Uterus (tissue), 4 donors: Measurements from ENCODE around the gene ZEB1. TPM values are rescaled to one million over a fixed set of nuclear protein-coding genes. Genes with fewer than 3 reads are reported as not detected.
A peak's percentile ranks its signal among the peaks of the same experiment; 100 is the strongest.

Source experiments
- DNase-seq, 2 donors: peaks; one replicate each; pipeline ENCODE4 v3.0.0-alpha.2; 2019 to 2020
- H3K27ac ChIP-seq, 2 donors: fragments of 200-600 bp; sonication (generic); 1 replicate in 1 of 2; 2 replicates in 1 of 2; pipeline ENCODE4 v1.5.1; 2016 to 2018
- H3K27me3 ChIP-seq, 2 donors: fragments of 200-600 bp; sonication (generic); one replicate each; pipeline ENCODE4 v1.5.1; 2018 to 2019; ENCODE audit warnings: control low read depth in 1 of 2
- H3K36me3 ChIP-seq, 2 donors: fragments of 200-600 bp; sonication (generic); one replicate each; pipeline ENCODE4 v1.5.1; 2019; ENCODE audit warnings: control low read depth in 1 of 2
- H3K4me1 ChIP-seq, 2 donors: fragments of 200-600 bp; sonication (generic); one replicate each; pipeline ENCODE4 v1.5.1; 2018 to 2019; ENCODE audit warnings: control low read depth in 1 of 2
- H3K4me3 ChIP-seq, 2 donors: fragments of 200-600 bp; sonication (generic); 1 replicate in 1 of 2; 2 replicates in 1 of 2; pipeline ENCODE4 v1.5.1; 2018 to 2019; ENCODE audit warnings: mild to moderate bottlenecking in 1 of 2
- H3K9me3 ChIP-seq, 2 donors: fragments of 200-600 bp; sonication (generic); one replicate each; pipeline ENCODE4 v1.5.1; 2019; ENCODE audit warnings: control low read depth in 1 of 2
- POLR2A ChIP-seq, 2 donors: fragments of 450-650 bp; IDR thresholded peaks; one replicate each; pipeline ENCODE4 v1.6.1; 2016; ENCODE audit warnings: antibody characterized with exemption in 2 of 2, mild to moderate bottlenecking in 1 of 2, moderate library complexity in 1 of 2
- intact Hi-C: fragments of 100-400 bp; cut with DNase I; formaldehyde crosslinking; loops from one replicate; pipeline ENCODE4 v1.15.1; 2023; ENCODE audit warnings: low total_unique reads
- total RNA-seq, 4 donors: library from RNA; depleted of rRNA in 3 of 4; stranded (reverse); fragments of >200 nt in 3 of 4; gene quantifications; one replicate each; pipeline versions ENCODE4 v1.1.0 to v1.2.4, GENCODE V29; 2014 to 2023
- TF ChIP-seq, protein P1 (sequence below), 4 experiments: fragments of 200-600 bp in 2 of 4; fragments of 450-650 bp in 2 of 4; sonication (generic) in 2 of 4; IDR thresholded peaks; one replicate each; pipeline ENCODE4 v1.5.1; 2016 to 2019; ENCODE audit warnings: antibody characterized with exemption in 4 of 4, mild to moderate bottlenecking in 2 of 4, moderate library complexity in 1 of 4
- donor health status: DM: yes; HTN: yes; CAD: no.

Gene ZEB1
- total RNA-seq, 4 donors from 2014 or later, result 97.6 to 229 (median 210) TPM

DNA sequence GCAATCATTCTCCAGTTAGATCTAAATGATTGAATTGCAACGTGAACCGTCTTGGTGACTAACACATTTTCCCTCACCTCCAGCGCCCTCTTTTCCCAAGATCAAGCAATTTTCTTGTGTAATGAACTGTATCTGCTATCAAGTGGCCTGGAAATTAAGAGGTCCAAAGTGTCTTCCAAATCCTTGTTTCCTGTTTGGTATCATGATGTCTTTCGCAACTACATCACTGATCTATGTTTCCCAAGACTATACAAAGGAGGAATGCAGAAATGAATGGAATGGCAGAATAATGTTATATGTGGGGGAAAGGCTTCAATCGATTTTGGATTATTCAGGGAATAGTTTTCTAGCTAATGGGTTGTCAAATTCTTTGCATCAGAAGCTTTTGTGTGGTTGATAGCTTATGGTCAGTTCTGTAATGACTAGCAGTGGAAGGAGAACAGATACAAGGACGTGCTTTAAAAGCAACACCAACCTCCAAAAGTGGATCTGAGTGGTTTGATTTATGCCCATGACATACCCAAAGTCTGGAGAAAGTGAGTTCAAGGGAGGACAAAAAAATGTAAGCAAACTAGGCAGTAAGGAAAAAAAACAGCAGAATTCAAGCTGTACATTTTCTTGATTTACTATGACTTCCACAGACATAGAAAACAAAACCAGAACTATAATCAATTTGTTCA lies 14.6 kb upstream of the ZEB1 start:
- intact Hi-C loops, result no loop called here
- no peaks in the 10 kb centered on the region for H3K27me3 ChIP-seq
- no peak overlapping the region for H3K4me3 ChIP-seq
- TF ChIP-seq, protein P1, sequence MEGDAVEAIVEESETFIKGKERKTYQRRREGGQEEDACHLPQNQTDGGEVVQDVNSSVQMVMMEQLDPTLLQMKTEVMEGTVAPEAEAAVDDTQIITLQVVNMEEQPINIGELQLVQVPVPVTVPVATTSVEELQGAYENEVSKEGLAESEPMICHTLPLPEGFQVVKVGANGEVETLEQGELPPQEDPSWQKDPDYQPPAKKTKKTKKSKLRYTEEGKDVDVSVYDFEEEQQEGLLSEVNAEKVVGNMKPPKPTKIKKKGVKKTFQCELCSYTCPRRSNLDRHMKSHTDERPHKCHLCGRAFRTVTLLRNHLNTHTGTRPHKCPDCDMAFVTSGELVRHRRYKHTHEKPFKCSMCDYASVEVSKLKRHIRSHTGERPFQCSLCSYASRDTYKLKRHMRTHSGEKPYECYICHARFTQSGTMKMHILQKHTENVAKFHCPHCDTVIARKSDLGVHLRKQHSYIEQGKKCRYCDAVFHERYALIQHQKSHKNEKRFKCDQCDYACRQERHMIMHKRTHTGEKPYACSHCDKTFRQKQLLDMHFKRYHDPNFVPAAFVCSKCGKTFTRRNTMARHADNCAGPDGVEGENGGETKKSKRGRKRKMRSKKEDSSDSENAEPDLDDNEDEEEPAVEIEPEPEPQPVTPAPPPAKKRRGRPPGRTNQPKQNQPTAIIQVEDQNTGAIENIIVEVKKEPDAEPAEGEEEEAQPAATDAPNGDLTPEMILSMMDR (IDR thresholded peaks at IDR 0.05), result no peak
- no peak for TF ChIP-seq POLR2A (IDR thresholded peaks at IDR 0.05)
- no peak overlapping the region for H3K27ac ChIP-seq
- DNase-seq, result no peak
- no peaks in the 10 kb centered on the region for H3K36me3 ChIP-seq
- H3K9me3 ChIP-seq, result no peaks in the 10 kb centered on the region
- H3K4me1 ChIP-seq, result no peaks in the 10 kb centered on the region

DNA sequence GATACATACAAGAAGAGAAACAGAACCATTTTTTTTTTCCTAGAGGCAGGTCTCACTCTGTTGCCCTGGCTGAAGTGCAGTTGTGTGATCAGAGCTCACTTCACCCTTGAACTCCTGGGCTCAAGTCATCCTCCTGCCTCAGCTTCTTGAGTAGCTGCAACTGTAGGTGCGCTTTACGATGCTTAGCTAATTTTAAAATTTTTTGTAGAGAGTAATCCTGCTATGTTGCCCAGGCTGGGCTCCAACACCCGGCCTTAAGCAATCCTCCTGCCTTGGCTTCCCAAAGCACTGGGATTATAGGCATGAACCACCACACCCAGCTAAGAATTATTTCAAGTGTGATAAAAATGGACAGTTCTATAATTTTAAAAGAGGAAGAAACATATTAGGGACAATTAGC lies 5.6 kb upstream of the ZEB1 start:
- Histone ChIP-seq H3K4me1 (no peaks in the 10 kb centered on the region), H3K27ac (no peak overlapping the region), H3K9me3 (no peaks in the 10 kb centered on the region), H3K4me3 (no peak overlapping the region), H3K27me3 (no peaks in the 10 kb centered on the region), H3K36me3 (no peaks in the 10 kb centered on the region)
- no peak for DNase-seq
- TF ChIP-seq, protein P1 (IDR thresholded peaks at IDR 0.05), result no peak
- TF ChIP-seq POLR2A (IDR thresholded peaks at IDR 0.05), result no peak
- intact Hi-C loops, result no loop called here

DNA sequence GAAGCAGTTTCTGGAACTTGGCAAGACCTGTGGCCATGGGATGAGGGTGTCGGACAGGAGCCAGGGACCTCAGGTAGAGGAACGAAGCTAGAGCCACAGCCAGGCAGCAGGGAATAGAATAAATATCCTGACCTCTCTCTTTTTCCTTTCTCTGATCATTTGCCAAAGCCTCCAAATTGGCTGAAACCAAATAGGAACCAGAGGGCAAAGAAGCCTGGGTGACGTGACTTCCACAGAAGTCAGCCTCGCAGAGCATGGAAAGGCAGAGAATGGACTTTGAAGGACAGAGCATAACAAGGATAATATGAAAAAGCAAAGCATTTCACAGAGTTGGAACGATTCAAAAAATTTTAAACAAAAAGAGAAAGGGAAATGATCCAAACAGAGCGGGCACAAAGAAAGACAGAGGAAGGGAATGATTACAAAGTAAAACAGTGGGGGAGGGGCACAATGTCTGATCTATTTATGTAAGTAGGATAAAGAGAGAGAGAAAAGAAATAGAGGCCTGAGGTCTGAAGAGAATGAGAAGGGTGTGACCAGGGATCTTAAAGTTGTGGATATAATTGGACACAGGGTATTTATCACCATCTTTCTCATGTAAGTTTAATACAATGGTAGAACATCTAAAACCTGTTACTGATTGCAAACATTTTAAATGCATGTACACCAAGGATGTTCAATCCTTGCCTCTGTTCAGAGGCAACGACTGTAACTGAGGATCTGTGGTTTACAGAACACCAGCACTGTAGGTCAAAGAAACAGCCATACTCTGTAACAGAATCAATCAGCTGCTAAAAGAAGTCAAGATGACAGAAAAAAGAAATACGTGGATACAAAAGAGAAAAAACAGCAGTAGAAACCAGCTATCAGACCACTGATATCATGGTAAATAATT lies 4.5 kb upstream of the ZEB1 start:
- Histone ChIP-seq H3K9me3 (no peaks in the 10 kb centered on the region), H3K27ac (no peak overlapping the region), H3K4me1 (no peaks in the 10 kb centered on the region), H3K4me3 (no peak overlapping the region), H3K36me3 (no peaks in the 10 kb centered on the region), H3K27me3 (no peaks in the 10 kb centered on the region)
- intact Hi-C loops, result loop anchor here (5.0 kb wide), 1 partner anchor 532 kb away; no protein-coding TSS in a partner anchor
- no peak for DNase-seq
- TF ChIP-seq, protein P1 (IDR thresholded peaks at IDR 0.05), result no peak
- TF ChIP-seq POLR2A (IDR thresholded peaks at IDR 0.05), result no peak

DNA sequence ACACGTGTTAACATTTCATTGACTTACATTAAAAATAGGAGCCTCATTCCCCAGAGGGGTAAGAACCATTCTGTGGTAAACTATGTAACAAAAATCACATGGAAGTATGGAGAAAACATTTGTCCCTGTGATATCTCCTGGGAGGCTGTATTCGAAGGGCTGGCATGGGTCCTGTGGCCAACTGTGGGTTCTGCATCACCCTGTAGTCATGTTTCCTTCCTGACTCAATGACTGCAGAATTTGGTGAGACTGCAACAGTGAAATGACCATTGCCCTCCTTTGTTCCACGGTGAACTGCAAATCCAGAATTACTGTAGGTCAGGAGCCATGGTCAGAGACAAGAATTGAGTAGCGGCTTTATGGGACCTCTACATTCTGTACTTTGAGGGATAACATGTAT lies 3.6 kb upstream of the ZEB1 start:
- no peak for DNase-seq
- Histone ChIP-seq H3K9me3 (no peaks in the 10 kb centered on the region), H3K36me3 (no peaks in the 10 kb centered on the region), H3K4me3 (no peak overlapping the region), H3K27me3 (no peaks in the 10 kb centered on the region), H3K27ac (no peak overlapping the region), H3K4me1 (no peaks in the 10 kb centered on the region)
- TF ChIP-seq, protein P1 (IDR thresholded peaks at IDR 0.05), result no peak
- TF ChIP-seq POLR2A (IDR thresholded peaks at IDR 0.05), result no peak
- intact Hi-C loops, result loop anchor here (5.0 kb wide), 1 partner anchor 533 kb away; no protein-coding TSS in a partner anchor

DNA sequence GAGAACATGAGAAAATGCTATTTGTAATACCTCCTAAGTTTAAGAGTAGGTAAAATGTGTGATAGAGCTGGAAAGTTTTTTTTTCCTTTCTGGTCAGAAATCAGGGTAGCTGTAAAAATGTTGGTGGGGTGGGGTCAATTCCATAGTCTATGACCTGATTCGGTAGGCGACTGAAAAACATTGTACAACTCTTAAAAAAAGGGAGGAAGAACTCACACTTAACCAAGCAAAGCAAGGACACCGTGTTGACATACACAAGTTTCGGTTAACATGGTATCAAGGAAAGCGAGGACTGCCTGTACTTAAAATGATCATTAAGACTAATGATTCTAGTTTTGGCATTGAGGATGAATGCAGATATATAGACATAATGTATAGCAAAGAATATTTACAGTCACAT lies 1.8 kb upstream of the ZEB1 start:
- peak overlapping the region in 1 of 2 donors; percentile 10 for H3K27ac ChIP-seq
- no peaks in the 10 kb centered on the region for H3K27me3 ChIP-seq
- H3K9me3 ChIP-seq, result no peaks in the 10 kb centered on the region
- intact Hi-C loops, result loop anchor here (5.0 kb wide), 1 partner anchor 535 kb away; no protein-coding TSS in a partner anchor
- no peak for TF ChIP-seq POLR2A (IDR thresholded peaks at IDR 0.05)
- TF ChIP-seq, protein P1 (IDR thresholded peaks at IDR 0.05), result no peak
- no peaks in the 10 kb centered on the region for H3K4me1 ChIP-seq
- DNase-seq, result no peak
- H3K4me3 ChIP-seq, result no peak overlapping the region
- H3K36me3 ChIP-seq, result no peaks in the 10 kb centered on the region
